ENCODE data around the gene PHF8.

The PHF8 gene

GRCh38 chrX:54030329-54030728 lies 13.9 kb downstream of the PHF8 start:
- Histone ChIP-seq H3K4me3 (replicated peaks; ENCODE audit: insufficient read depth, low read length) (no peak overlapping the region), H3K27me3 (ENCODE audit: insufficient read depth, poor library complexity, severe bottlenecking) (no peaks in the 10 kb centered on the region), H3K27ac (replicated peaks) (no peak overlapping the region)
- DNase-seq (ENCODE audit: low read depth in 1 of 2, low spot score in 1 of 2), result no peak
- TF ChIP-seq GABPA (IDR thresholded peaks at IDR 0.05; ENCODE audit: low read depth) (no peak), CTCF (IDR thresholded peaks at IDR 0.05; ENCODE audit: insufficient read depth, low read length) (no peak), REST (IDR thresholded peaks at IDR 0.05; ENCODE audit: insufficient replicate concordance, low read depth) (no peak), SPI1 (IDR thresholded peaks at IDR 0.05; ENCODE audit: borderline replicate concordance, low read depth) (no peak), POLR2AphosphoS5 (IDR thresholded peaks at IDR 0.05; ENCODE audit: low read depth) (no peak)

GRCh38 chrX:54029529-54030143 lies 14.6 kb downstream of the PHF8 start:
- TF ChIP-seq GABPA (IDR thresholded peaks at IDR 0.05; ENCODE audit: low read depth) (no peak), POLR2AphosphoS5 (IDR thresholded peaks at IDR 0.05; ENCODE audit: low read depth) (no peak), CTCF (IDR thresholded peaks at IDR 0.05; ENCODE audit: insufficient read depth, low read length) (no peak), SPI1 (IDR thresholded peaks at IDR 0.05; ENCODE audit: borderline replicate concordance, low read depth) (no peak), REST (IDR thresholded peaks at IDR 0.05; ENCODE audit: insufficient replicate concordance, low read depth) (no peak)
- no peak overlapping the region for H3K4me3 ChIP-seq (replicated peaks; ENCODE audit: insufficient read depth, low read length)
- H3K27ac ChIP-seq (replicated peaks), result no peak overlapping the region
- no peaks in the 10 kb centered on the region for H3K27me3 ChIP-seq (ENCODE audit: insufficient read depth, poor library complexity, severe bottlenecking)
- DNase-seq (ENCODE audit: low read depth in 1 of 2, low spot score in 1 of 2), result no peak

GRCh38 chrX:54024350-54024749 lies 19.9 kb downstream of the PHF8 start:
- no peak overlapping the region for H3K27ac ChIP-seq (replicated peaks)
- H3K4me3 ChIP-seq (replicated peaks; ENCODE audit: insufficient read depth, low read length), result no peak overlapping the region
- TF ChIP-seq CTCF (IDR thresholded peaks at IDR 0.05; ENCODE audit: insufficient read depth, low read length) (no peak), SPI1 (IDR thresholded peaks at IDR 0.05; ENCODE audit: borderline replicate concordance, low read depth) (no peak), REST (IDR thresholded peaks at IDR 0.05; ENCODE audit: insufficient replicate concordance, low read depth) (no peak), GABPA (IDR thresholded peaks at IDR 0.05; ENCODE audit: low read depth) (no peak), POLR2AphosphoS5 (IDR thresholded peaks at IDR 0.05; ENCODE audit: low read depth) (no peak)
- DNase-seq (ENCODE audit: low read depth in 1 of 2, low spot score in 1 of 2), result no peak
- no peaks in the 10 kb centered on the region for H3K27me3 ChIP-seq (ENCODE audit: insufficient read depth, poor library complexity, severe bottlenecking)
